ENCODE measurements around the gene TMEM163. TPM values are rescaled to one million over a fixed set of nuclear protein-coding genes. Genes with fewer than 3 reads are reported as not detected.

TMEM163 gene
- total and polyA plus RNA-seq, 4 donors: 5.8 to 46.9 (median 29.8) TPM

GRCh38 chr2:134693359-134694330 is 25.2 kb downstream of the TMEM163 start:
- H3K9ac ChIP-seq (ENCODE audit: insufficient read depth in 1 of 2, low read length in 2 of 2): no peak overlapping the region
- H3K27me3 ChIP-seq (ENCODE audit: control insufficient read depth in 3 of 3, insufficient read depth in 3 of 3, low read length in 2 of 3): no peaks in the 10 kb centered on the region
- DNase-seq (no peak), ATAC-seq (ENCODE audit: insufficient read depth, low FRiP score) (no peak)
- H3K4me3 ChIP-seq: no peak overlapping the region
- H3K4me1 ChIP-seq (ENCODE audit: control insufficient read depth in 5 of 5, insufficient read depth in 5 of 5, low read length in 5 of 5): peaks cover 0 to 5% (median 0%) of the 10 kb centered on the region in 5 donors
- no peaks in the 10 kb centered on the region for H3K36me3 ChIP-seq (ENCODE audit: control insufficient read depth in 4 of 4, insufficient read depth in 4 of 4, low read length in 4 of 4)
- WGBS, 2 donors: 78 to 93% methylated on average over 6 of the region's 6 CpGs
- TF ChIP-seq CTCF (IDR thresholded peaks at IDR 0.05; ENCODE audit: control extremely low read depth, extremely low read depth): no peak
- H3K27ac ChIP-seq (ENCODE audit: low read depth in 1 of 2, low read length in 1 of 2): no peak overlapping the region
- H3K9me3 ChIP-seq (ENCODE audit: control insufficient read depth in 4 of 4, insufficient read depth in 3 of 4, low read length in 3 of 4): peaks cover 0 to 2% (median 0%) of the 10 kb centered on the region in 4 donors

- no peak for TF ChIP-seq CTCF (IDR thresholded peaks at IDR 0.05; ENCODE audit: control extremely low read depth, extremely low read depth)
- H3K27me3 ChIP-seq (ENCODE audit: control insufficient read depth in 3 of 3, insufficient read depth in 3 of 3, low read length in 2 of 3): no peaks in the 10 kb centered on the region
- H3K4me1 ChIP-seq (ENCODE audit: control insufficient read depth in 5 of 5, insufficient read depth in 5 of 5, low read length in 5 of 5): peaks cover 0 to 5% (median 0%) of the 10 kb centered on the region in 5 donors
- peaks cover 0 to 2% (median 0%) of the 10 kb centered on the region in 4 donors for H3K9me3 ChIP-seq (ENCODE audit: control insufficient read depth in 4 of 4, insufficient read depth in 3 of 4, low read length in 3 of 4)
- H3K36me3 ChIP-seq (ENCODE audit: control insufficient read depth in 4 of 4, insufficient read depth in 4 of 4, low read length in 4 of 4): no peaks in the 10 kb centered on the region
- no peak overlapping the region for H3K4me3 ChIP-seq
- WGBS, 2 donors: 68 to 82% methylated on average over 5 of the region's 5 CpGs
- ATAC-seq (ENCODE audit: insufficient read depth, low FRiP score) (no peak), DNase-seq (no peak)
- no peak overlapping the region for H3K27ac ChIP-seq (ENCODE audit: low read depth in 1 of 2, low read length in 1 of 2)
- no peak overlapping the region for H3K9ac ChIP-seq (ENCODE audit: insufficient read depth in 1 of 2, low read length in 2 of 2)
Observed at GRCh38 chr2:134692499-134692898, 26.3 kb downstream of the TMEM163 start.

DNA sequence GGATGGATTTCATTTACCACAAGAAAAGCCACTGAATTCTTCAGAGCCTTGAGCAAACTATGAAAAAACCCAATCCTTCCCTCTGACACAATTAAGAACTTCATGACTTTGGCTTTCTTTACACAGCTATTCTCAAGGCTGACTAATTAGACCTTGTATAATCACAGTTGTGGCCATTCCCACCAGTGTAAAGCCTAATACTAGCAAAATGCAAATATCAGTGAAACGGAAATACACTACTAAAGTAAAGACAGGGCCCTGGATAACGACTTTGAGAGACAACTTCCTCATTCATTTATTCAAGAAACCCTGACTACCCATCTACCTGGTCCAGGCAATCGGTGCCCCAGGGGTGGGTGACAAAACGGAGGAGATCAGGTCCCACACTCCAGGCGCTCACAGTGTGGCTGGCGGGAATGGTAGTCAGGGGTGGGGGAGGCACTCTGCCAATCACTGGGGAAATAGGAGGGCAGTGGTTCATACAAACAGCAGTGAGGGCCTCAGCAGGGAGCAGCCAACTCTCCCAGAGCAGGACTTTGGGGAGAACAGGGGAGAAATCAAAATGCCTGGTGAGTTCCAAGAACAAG is 28.1 kb downstream of the TMEM163 start:
- Histone ChIP-seq H3K27me3 (ENCODE audit: control insufficient read depth in 3 of 3, insufficient read depth in 3 of 3, low read length in 2 of 3) (no peaks in the 10 kb centered on the region), H3K36me3 (ENCODE audit: control insufficient read depth in 4 of 4, insufficient read depth in 4 of 4, low read length in 4 of 4) (no peaks in the 10 kb centered on the region), H3K9me3 (ENCODE audit: control insufficient read depth in 4 of 4, insufficient read depth in 3 of 4, low read length in 3 of 4) (peaks cover 0 to 2% (median 0%) of the 10 kb centered on the region in 4 donors), H3K4me3 (no peak overlapping the region), H3K9ac (ENCODE audit: insufficient read depth in 1 of 2, low read length in 2 of 2) (no peak overlapping the region), H3K27ac (ENCODE audit: low read depth in 1 of 2, low read length in 1 of 2) (peak overlapping the region in 1 of 2 donors; percentile 35), H3K4me1 (ENCODE audit: control insufficient read depth in 5 of 5, insufficient read depth in 5 of 5, low read length in 5 of 5) (peaks cover 0 to 5% (median 0%) of the 10 kb centered on the region in 5 donors)
- TF ChIP-seq CTCF (IDR thresholded peaks at IDR 0.05; ENCODE audit: control extremely low read depth, extremely low read depth): no peak
- ATAC-seq (ENCODE audit: insufficient read depth, low FRiP score) (no peak), DNase-seq (no peak)
- whole genome bisulfite sequencing, 2 donors: 73% methylated on average over 6 of the region's 6 CpGs
